Glutamatergic neuron (in vitro differentiated cells): ENCODE results near the gene PIGL. TPM values are rescaled to one million over a fixed set of nuclear protein-coding genes. Genes with fewer than 3 reads are reported as not detected.

ENCODE experiments used
- DNase-seq: peaks from one replicate; pipeline ENCODE4 v3.0.0; 2022
- H3K27ac Mint-ChIP-seq: one replicate; pipeline ENCODE4 v1.8.0; 2020; ENCODE audit warnings: mild to moderate bottlenecking, mixed read lengths, inconsistent platforms; ENCODE audit not compliant: unreplicated experiment
- H3K27me3 Mint-ChIP-seq: one replicate; pipeline ENCODE4 v1.8.0; 2020; ENCODE audit warnings: mild to moderate bottlenecking, moderate library complexity, mixed read lengths, inconsistent platforms; ENCODE audit not compliant: unreplicated experiment
- H3K36me3 Mint-ChIP-seq: one replicate; pipeline ENCODE4 v1.8.0; 2020; ENCODE audit warnings: mild to moderate bottlenecking, mixed read lengths, inconsistent platforms; ENCODE audit not compliant: unreplicated experiment
- H3K4me1 Mint-ChIP-seq: one replicate; pipeline ENCODE4 v1.8.0; 2020; ENCODE audit warnings: mild to moderate bottlenecking, low read depth, mixed read lengths, inconsistent platforms; ENCODE audit not compliant: unreplicated experiment
- H3K4me3 Mint-ChIP-seq: one replicate; pipeline ENCODE4 v1.8.0; 2020; ENCODE audit warnings: mild to moderate bottlenecking, mixed read lengths, inconsistent platforms; ENCODE audit not compliant: unreplicated experiment
- H3K9me3 Mint-ChIP-seq: one replicate; pipeline ENCODE4 v1.8.0; 2020; ENCODE audit warnings: mild to moderate bottlenecking, moderate library complexity, mixed read lengths, inconsistent platforms; ENCODE audit not compliant: unreplicated experiment
- CTCF ChIP-seq: fragments of 200-600 bp; sonication (generic); IDR thresholded peaks from one replicate; pipeline ENCODE4 v1.5.0; 2021; ENCODE audit not compliant: partially characterized antibody, unreplicated experiment
- total RNA-seq: library from RNA; stranded (reverse); fragmentation: NEBNext Ultra II Directional; extraction: Animal tissue kit (Norgen Biotek cat#: 25700); gene quantifications from one replicate; pipeline ENCODE4 v1.2.1, GENCODE V29; 2021; ENCODE audit not compliant: unreplicated experiment

The PIGL gene
- total RNA-seq, 1 donor from 2014 or later, result 37.0 TPM

- Mint-ChIP-seq H3K9me3 (no peaks in the 10 kb centered on the region), H3K27me3 (no peaks in the 10 kb centered on the region), H3K27ac (peak overlapping the region; percentile 26), H3K4me3 (no peak overlapping the region), H3K4me1 (peaks cover 7% of the 10 kb centered on the region), H3K36me3 (peaks cover 3% of the 10 kb centered on the region)
- TF ChIP-seq CTCF, result no peak
- no peak for DNase-seq
Measured at GRCh38 chr17:16243385-16243784, 26.4 kb downstream of the PIGL start.

- no peaks in the 10 kb centered on the region for H3K27me3 Mint-ChIP-seq
- peaks cover 7% of the 10 kb centered on the region for H3K4me1 Mint-ChIP-seq
- no peaks in the 10 kb centered on the region for H3K9me3 Mint-ChIP-seq
- H3K36me3 Mint-ChIP-seq, result peaks cover 3% of the 10 kb centered on the region
- TF ChIP-seq CTCF, result no peak
- no peak for DNase-seq
- H3K27ac Mint-ChIP-seq, result peak overlapping the region; percentile 26
- no peak overlapping the region for H3K4me3 Mint-ChIP-seq
Measured at GRCh38 chr17:16243801-16244567, 27.0 kb downstream of the PIGL start.

GRCh38 chr17:16247586-16247984, 30.6 kb downstream of the PIGL start:
- H3K4me3 Mint-ChIP-seq, result no peak overlapping the region

GRCh38 chr17:16250635-16251034, 33.6 kb downstream of the PIGL start:
- DNase-seq, result no peak
- no peak overlapping the region for H3K27ac Mint-ChIP-seq
- peaks cover 3% of the 10 kb centered on the region for H3K36me3 Mint-ChIP-seq
- H3K4me1 Mint-ChIP-seq, result peaks cover 1% of the 10 kb centered on the region
- no peaks in the 10 kb centered on the region for H3K27me3 Mint-ChIP-seq
- no peak for TF ChIP-seq CTCF
- no peaks in the 10 kb centered on the region for H3K9me3 Mint-ChIP-seq
- H3K4me3 Mint-ChIP-seq, result no peak overlapping the region

More at GRCh38 chr17:16247586-16247984, 30.6 kb downstream of the PIGL start:
- no peak for DNase-seq
- H3K9me3 Mint-ChIP-seq, result no peaks in the 10 kb centered on the region
- TF ChIP-seq CTCF, result no peak
- no peak overlapping the region for H3K27ac Mint-ChIP-seq
- peaks cover 3% of the 10 kb centered on the region for H3K36me3 Mint-ChIP-seq
- H3K27me3 Mint-ChIP-seq, result no peaks in the 10 kb centered on the region
- H3K4me1 Mint-ChIP-seq, result peaks cover 7% of the 10 kb centered on the region

GRCh38 chr17:16251043-16251442, 34.0 kb downstream of the PIGL start:
- H3K36me3 Mint-ChIP-seq, result peaks cover 3% of the 10 kb centered on the region
- no peak for DNase-seq
- no peak overlapping the region for H3K27ac Mint-ChIP-seq
- H3K4me1 Mint-ChIP-seq, result peaks cover 3% of the 10 kb centered on the region
- no peaks in the 10 kb centered on the region for H3K9me3 Mint-ChIP-seq
- no peak overlapping the region for H3K4me3 Mint-ChIP-seq
- TF ChIP-seq CTCF, result no peak
- H3K27me3 Mint-ChIP-seq, result no peaks in the 10 kb centered on the region
